OCI-LY7 (cell line): ENCODE measurements around the gene MYL6. TPM values are rescaled to one million over a fixed set of nuclear protein-coding genes. Genes with fewer than 3 reads are reported as not detected.

ENCODE experiments used
- Bru-seq: library from RNA; stranded (reverse); fragments of 400-500 nt; gene quantifications from one replicate; lab custom pipeline; 2021; lab: Mats Ljungman, UMichigan
- BruChase-seq, 2 experiments: library from RNA; stranded (reverse); fragments of 400-500 nt; gene quantifications; one replicate each; lab custom pipeline; 2021; lab: Mats Ljungman, UMichigan
- BruUV-seq: library from RNA; stranded (reverse); fragments of 400-500 nt; replicated peaks from 2 replicates; lab custom pipeline; 2021; lab: Mats Ljungman, UMichigan
- CTCF ChIA-PET: fragments of 300-600 bp; sonication (Branson Sonifier 250); formaldehyde crosslinking; loops from one replicate; lab custom pipeline; 2022; ENCODE audit warnings: antibody characterized with exemption; ENCODE audit not compliant: unreplicated experiment; lab: Charles Lee
- POLR2A ChIA-PET: fragments of 300-600 bp; sonication (Branson Sonifier 250); formaldehyde crosslinking; loops from one replicate; lab custom pipeline; 2022; ENCODE audit warnings: antibody characterized with exemption; lab: Charles Lee
- DNase-seq: peaks from one replicate; pipeline ENCODE4 v3.0.0-alpha.2; 2015; ENCODE audit warnings: low spot score
- H2AFZ ChIP-seq: fragments of 200-600 bp; sonication (generic), shearing (Covaris generic); 2 replicates; pipeline ENCODE4 v1.6.1; 2014; ENCODE audit warnings: mild to moderate bottlenecking, antibody characterized with exemption, low read length, moderate library complexity
- H3K27ac ChIP-seq: fragments of 200-600 bp; sonication (generic); 2 replicates; pipeline ENCODE4 v1.5.1; 2014; ENCODE audit warnings: mixed run types, low read depth, mild to moderate bottlenecking, moderate library complexity, low read length, inconsistent platforms; ENCODE audit not compliant: poor library complexity, severe bottlenecking
- H3K36me3 ChIP-seq: fragments of 200-600 bp; sonication (generic); 2 replicates; pipeline ENCODE4 v1.6.1; 2014; ENCODE audit warnings: mild to moderate bottlenecking, antibody characterized with exemption, low read length, moderate library complexity, mixed read lengths; ENCODE audit not compliant: insufficient read depth
- H3K4me1 ChIP-seq: fragments of 200-600 bp; sonication (generic); 2 replicates; pipeline ENCODE4 v1.5.1; 2014; ENCODE audit warnings: mild to moderate bottlenecking, low read length; ENCODE audit not compliant: insufficient read depth, poor library complexity, severe bottlenecking
- H3K4me2 ChIP-seq: fragments of 200-600 bp; sonication (generic); 2 replicates; pipeline ENCODE4 v1.6.1; 2014; ENCODE audit warnings: mild to moderate bottlenecking, low read length
- H3K4me3 ChIP-seq: fragments of 200-600 bp; sonication (generic); 2 replicates; pipeline ENCODE4 v1.5.1; 2014; ENCODE audit warnings: mild to moderate bottlenecking, low read depth, low read length; ENCODE audit not compliant: poor library complexity, severe bottlenecking
- H3K79me2 ChIP-seq: fragments of 200-600 bp; sonication (generic); 2 replicates; pipeline ENCODE4 v1.6.1; 2016; ENCODE audit warnings: low read depth, mild to moderate bottlenecking, low read length, moderate library complexity, mixed read lengths; ENCODE audit not compliant: insufficient read depth
- H3K9me2 ChIP-seq: fragments of 200-600 bp; sonication (generic); 2 replicates; pipeline ENCODE4 v1.6.1; 2016; ENCODE audit warnings: mild to moderate bottlenecking, low read length, mixed read lengths; ENCODE audit not compliant: insufficient read depth
- H3K9me3 ChIP-seq: fragments of 200-600 bp; sonication (generic); 2 replicates; pipeline ENCODE4 v1.6.1; 2014; ENCODE audit warnings: mild to moderate bottlenecking, mixed run types, low read length, mixed read lengths
- H4K20me1 ChIP-seq: fragments of 200-600 bp; sonication (generic); 2 replicates; pipeline ENCODE4 v1.6.1; 2014; ENCODE audit warnings: mild to moderate bottlenecking, antibody characterized with exemption, low read length, moderate library complexity, mixed read lengths; ENCODE audit not compliant: insufficient read depth
- EZH2phosphoT487 ChIP-seq: fragments of 200-600 bp; sonication (generic); IDR thresholded peaks from 2 replicates; pipeline ENCODE4 v1.6.1; 2018; ENCODE audit warnings: low read depth, borderline replicate concordance, mild to moderate bottlenecking, mixed run types, antibody characterized with exemption, low read length, moderate library complexity, mixed read lengths
- intact Hi-C: fragments of 100-400 bp; cut with micrococcal nuclease; formaldehyde crosslinking; loops from one replicate; pipeline ENCODE4 v1.10.0; 2022; ENCODE audit not compliant: unreplicated experiment
- long read RNA-seq: library from polyadenylated mRNA; stranded (forward); transcript quantifications from one replicate; pipeline ENCODE4 v2.0.0, GENCODE V29; 2022
- total RNA-seq, 2 experiments: library from RNA; depleted of rRNA in 1 of 2; stranded (reverse); fragments of >200 nt in 1 of 2; shearing (Covaris generic) in 1 of 2; gene quantifications; 2 replicates each; pipeline ENCODE4 v1.2.3, GENCODE V29; 2014 to 2022
- TF ChIP-seq, protein P1 (sequence below): fragments of 200-600 bp; sonication (generic); conservative IDR thresholded peaks from 2 replicates; pipeline ENCODE4 v1.5.1; 2014; ENCODE audit warnings: mild to moderate bottlenecking, antibody characterized with exemption, low read length, moderate library complexity, mixed read lengths

The MYL6 gene
- total RNA-seq (2014; rRNA removed; shearing (Covaris generic)) (574 and 654 TPM in 2 replicates), total RNA-seq (2022) (415 and 468 TPM in 2 replicates), Bru-seq, nascent RNA (percentile 94 among the genes with signal in this experiment), BruChase-seq, experiment 1, labeled RNA remaining after a 6-hour chase (percentile 96 among the genes with signal in this experiment), BruChase-seq, experiment 2, labeled RNA remaining after a 2-hour chase (percentile 91 among the genes with signal in this experiment)
- long read RNA-seq, transcript MYL6-218 (7 exons, 901 nt), result minor isoform, 90 of 781 reads
- long read RNA-seq, transcript MYL6-207 (6 exons, 655 nt), result major isoform, 462 of 781 reads
- long read RNA-seq, transcript MYL6-211 (5 exons, 528 nt), result minor isoform, 15 of 781 reads
- long read RNA-seq, transcript MYL6-219 (5 exons, 1,438 nt), result minor isoform, 17 of 781 reads
- long read RNA-seq, partial matches to known transcripts, result 161 of 781 reads
- long read RNA-seq, other reads (novel, unspliced or antisense), result 31 of 781 reads

DNA sequence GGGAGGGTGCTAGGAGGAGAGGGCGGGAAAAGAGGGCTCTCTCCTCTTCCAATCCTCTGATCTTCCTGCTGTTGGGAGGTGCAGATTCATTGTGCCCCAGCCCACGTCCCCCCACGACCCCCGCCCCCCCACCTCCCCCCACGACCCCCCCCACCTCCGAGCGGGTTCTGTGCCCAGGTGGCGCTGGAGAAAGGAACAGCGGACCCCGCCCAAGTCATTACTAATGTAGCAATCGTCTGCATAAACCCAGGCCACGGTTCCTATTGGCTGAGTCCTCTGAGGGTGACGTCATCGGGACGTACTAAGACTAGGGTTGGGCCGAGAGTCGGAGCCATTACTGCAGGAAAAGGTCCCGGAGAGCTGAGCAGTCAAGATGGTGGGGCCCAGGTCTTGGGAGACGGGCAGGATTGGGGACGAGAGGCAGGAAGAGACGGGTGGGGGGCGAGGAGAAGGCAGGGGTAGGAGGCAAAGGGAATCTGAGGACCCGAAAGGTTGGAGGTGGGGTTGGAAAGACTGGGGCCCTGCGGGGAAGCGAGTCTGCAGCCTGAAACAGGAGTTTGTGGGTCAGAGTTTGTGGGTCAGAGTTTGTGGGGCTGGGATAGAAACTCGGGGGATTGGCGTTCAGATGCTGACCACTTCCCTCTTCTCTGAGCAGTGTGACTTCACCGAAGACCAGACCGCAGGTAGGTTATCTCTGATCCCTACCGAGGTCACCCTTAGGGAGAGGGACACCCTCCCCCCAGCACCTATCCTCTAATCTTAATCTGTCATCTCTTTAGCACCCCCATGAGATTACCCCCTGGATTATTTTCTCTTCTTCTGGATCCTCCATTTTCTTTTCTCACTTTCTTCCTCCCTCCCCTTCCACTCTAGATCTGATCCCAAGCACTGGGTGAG, at the start of gene MYL6:
Gene MYL6 (plus strand): TSS at position 331 of the 897 bp plus-strand sequence. CDS start 43 bp downstream, at position 374.
- no TSS peak for BruUV-seq
- H3K4me2 ChIP-seq, result peak within 1 kb of the TSS; percentile 98
- H4K20me1 ChIP-seq, result peaks cover 9% of the 10 kb centered on the region; the same call in 1 of the 2 replicates
- H3K4me3 ChIP-seq, result peak within 1 kb of the TSS; percentile 98
- intact Hi-C loops, result loop anchor here (1.0 to 2.0 kb wide), 2 partner anchors 31 to 32 kb away; partner anchors contain the start of gene SMARCC2
- peak; percentile 99 for DNase-seq
- H2AFZ ChIP-seq, result peak within 1 kb of the TSS; percentile 61; the same call in 1 of the 2 replicates
- peak within 1 kb of the TSS; percentile 82 for H3K27ac ChIP-seq
- peaks cover 45% of the 10 kb centered on the region for H3K4me1 ChIP-seq
- H3K9me2 ChIP-seq, result no peaks in the 10 kb centered on the region
- POLR2A ChIA-PET, result interaction anchor here (0.5 to 1.7 kb wide), 6 partner anchors 17 to 163 kb away, joined by 3 to 9 read pairs (median 4); partner anchors contain the start of genes ESYT1, RNF41 and ZC3H10
- TF ChIP-seq, protein P1, sequence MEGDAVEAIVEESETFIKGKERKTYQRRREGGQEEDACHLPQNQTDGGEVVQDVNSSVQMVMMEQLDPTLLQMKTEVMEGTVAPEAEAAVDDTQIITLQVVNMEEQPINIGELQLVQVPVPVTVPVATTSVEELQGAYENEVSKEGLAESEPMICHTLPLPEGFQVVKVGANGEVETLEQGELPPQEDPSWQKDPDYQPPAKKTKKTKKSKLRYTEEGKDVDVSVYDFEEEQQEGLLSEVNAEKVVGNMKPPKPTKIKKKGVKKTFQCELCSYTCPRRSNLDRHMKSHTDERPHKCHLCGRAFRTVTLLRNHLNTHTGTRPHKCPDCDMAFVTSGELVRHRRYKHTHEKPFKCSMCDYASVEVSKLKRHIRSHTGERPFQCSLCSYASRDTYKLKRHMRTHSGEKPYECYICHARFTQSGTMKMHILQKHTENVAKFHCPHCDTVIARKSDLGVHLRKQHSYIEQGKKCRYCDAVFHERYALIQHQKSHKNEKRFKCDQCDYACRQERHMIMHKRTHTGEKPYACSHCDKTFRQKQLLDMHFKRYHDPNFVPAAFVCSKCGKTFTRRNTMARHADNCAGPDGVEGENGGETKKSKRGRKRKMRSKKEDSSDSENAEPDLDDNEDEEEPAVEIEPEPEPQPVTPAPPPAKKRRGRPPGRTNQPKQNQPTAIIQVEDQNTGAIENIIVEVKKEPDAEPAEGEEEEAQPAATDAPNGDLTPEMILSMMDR, result 0 out of 2 replicates have a peak, but pooled peaks have one; percentile 3
- TF ChIP-seq EZH2phosphoT487, result no peak
- H3K9me3 ChIP-seq, result no peaks in the 10 kb centered on the region
- CTCF ChIA-PET, result no interaction called here
- H3K79me2 ChIP-seq, result peaks cover 30% of the 10 kb centered on the region
- H3K36me3 ChIP-seq, result peaks cover 54% of the 10 kb centered on the region

DNA sequence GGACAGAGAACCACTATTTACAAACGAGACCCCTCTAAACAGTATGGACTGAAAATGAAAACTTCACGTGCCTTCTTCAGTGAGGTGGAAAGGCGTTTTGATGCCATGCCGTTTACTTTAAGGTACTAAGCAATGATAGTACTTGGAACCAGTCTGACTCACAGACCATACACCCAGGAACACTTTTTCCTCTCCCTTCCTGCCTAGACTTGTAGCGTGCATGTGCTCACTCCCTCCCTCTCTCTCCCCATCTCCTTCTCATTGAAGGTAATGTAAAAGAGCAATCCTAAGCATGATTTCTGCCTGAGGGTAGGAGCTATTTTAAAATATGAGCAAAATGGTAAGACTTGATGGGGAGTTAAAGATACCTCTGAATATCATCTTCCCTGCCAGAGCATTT, 47.6 kb upstream of the MYL6 start:
- H3K27ac ChIP-seq, result no peak overlapping the region
- H3K9me2 ChIP-seq, result no peaks in the 10 kb centered on the region
- no peak overlapping the region for H2AFZ ChIP-seq
- intact Hi-C loops, result loop anchor here (10.0 kb wide), 1 partner anchor 524 kb away; the partner anchor contains the start of gene BAZ2A
- TF ChIP-seq, protein P1, result no peak
- TF ChIP-seq EZH2phosphoT487, result no peak
- peaks cover 27% of the 10 kb centered on the region for H3K79me2 ChIP-seq
- BruUV-seq, result no TSS peak
- H4K20me1 ChIP-seq, result peaks cover 18% of the 10 kb centered on the region
- ChIA-PET CTCF (no interaction called here), POLR2A (interaction anchor here (0.8 kb wide), 1 partner anchor 137 kb away, joined by 3 read pairs; the partner anchor contains the start of gene RAB5B)
- no peaks in the 10 kb centered on the region for H3K9me3 ChIP-seq
- H3K4me2 ChIP-seq, result no peak overlapping the region
- no peak overlapping the region for H3K4me3 ChIP-seq
- H3K36me3 ChIP-seq, result peaks cover 90% of the 10 kb centered on the region
- DNase-seq, result no peak
- peaks cover 25% of the 10 kb centered on the region for H3K4me1 ChIP-seq
